Midbrain (tissue), 1 donor: ENCODE measurements around the gene NIPSNAP2.
"Not testable (repeated sequence)": the region's sequence is repeated elsewhere in the genome, so short reads cannot be mapped to it uniquely, and the experiment has no call there.

ENCODE experiments used
- DNase-seq: peaks from one replicate; lab custom pipeline; 2025; lab: John Stamatoyannopoulos, UW

The NIPSNAP2 gene

DNA sequence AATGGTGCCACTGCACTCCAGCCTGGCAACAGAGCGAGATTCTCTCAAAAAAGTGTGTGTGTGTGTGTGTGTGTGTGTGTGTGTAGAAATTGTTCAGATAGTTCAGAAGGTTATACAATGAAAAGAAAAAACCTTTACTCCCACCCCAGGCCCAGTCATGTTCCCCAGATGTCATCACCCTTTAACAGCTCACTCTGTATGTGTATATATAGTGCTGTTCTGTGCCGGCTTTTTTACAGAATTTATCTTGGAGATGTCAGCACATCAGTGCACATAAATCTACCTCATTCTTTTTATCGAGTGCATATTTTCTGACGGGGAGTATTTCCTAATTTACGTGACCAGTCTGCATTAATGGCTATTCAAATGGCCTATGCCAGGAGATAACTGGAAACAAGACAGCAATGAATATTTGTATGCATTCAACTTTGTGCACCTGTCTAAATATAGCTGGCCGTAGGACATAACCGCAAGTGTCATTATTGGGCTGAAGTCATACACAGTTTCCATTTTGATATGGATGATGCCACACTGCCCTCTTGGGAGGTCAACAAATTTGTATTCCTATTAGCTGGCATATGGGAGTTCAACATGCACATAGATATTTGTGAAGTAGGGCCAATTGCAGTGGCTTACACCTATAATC is 11.7 kb downstream of the NIPSNAP2 start:
- DNase-seq: no peak

DNA sequence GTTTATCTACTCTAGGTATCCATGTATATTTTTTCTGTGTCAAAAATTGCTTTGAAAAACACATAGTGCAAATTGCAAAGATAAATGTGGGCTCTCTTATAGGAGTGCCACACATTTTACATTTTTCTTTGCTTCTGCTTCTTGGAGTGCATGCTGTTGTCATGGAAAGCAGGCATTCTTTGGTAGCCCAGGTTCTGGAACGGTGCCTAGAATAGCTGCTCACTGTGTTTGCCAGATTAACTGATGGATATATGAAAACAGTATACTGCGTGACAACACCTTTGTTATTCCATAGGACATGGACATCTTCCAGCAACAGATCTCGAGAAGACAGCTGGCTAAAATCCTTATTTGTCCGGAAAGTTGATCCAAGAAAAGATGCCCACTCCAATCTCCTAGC is 13.4 kb downstream of the NIPSNAP2 start:
- DNase-seq: no peak

DNA sequence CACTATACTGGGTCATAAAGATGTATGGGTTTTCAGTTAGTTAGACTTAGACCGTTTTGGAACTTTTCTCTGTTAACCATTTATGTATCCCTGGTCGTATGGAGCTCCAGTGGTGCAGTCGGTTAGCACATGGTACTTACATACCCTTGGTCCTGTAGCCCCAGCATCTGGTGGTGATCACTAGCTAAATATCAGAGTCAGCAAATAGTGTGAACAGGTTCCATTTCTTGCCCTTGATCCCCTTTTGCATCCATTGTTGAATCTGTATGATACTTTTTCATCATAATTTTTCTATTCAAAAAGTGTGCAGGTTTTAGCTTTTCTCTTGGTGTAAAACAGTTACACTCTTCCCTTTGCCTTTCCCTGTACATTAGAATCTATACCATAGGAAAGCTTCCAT is 15.9 kb downstream of the NIPSNAP2 start:
- DNase-seq: no peak

DNA sequence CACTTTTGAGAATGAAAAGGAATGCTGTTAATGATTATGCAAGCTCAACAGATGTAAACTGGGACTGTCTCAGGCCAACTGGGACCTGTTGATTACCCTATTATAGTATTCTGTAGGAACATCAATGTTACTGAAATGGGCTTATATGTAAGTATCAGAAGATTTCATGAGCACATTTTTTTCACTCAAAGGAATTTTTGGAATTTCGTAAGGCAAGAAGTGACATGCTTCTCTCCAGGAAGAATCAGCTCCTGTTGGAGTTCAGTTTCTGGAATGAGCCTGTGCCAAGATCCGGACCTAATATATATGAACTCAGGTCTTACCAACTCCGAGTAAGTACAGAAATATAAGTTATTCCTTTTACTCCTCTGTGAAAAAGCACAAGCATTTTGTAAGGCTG is 19.2 kb downstream of the NIPSNAP2 start:
- no peak for DNase-seq

DNA sequence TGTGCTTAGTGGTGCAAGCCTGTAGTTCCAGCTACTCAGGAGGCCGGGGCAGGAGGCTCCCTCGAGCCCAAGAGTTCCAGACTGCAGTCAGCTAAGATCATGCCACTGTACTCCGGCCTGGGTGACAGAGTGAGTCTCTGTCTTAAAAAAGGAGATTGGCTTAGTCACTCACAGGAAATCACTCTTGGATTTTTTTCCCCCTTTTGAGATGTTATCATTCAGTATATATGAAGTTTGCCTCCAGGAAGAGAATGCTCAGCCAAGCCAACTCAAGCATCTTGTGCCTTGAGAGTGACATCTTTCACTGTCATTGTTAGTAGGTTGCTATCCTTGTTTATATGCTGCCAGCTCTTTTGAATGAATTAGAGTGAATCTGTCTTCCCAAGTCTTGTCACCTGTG is 28.0 kb downstream of the NIPSNAP2 start:
- DNase-seq: no peak

DNA sequence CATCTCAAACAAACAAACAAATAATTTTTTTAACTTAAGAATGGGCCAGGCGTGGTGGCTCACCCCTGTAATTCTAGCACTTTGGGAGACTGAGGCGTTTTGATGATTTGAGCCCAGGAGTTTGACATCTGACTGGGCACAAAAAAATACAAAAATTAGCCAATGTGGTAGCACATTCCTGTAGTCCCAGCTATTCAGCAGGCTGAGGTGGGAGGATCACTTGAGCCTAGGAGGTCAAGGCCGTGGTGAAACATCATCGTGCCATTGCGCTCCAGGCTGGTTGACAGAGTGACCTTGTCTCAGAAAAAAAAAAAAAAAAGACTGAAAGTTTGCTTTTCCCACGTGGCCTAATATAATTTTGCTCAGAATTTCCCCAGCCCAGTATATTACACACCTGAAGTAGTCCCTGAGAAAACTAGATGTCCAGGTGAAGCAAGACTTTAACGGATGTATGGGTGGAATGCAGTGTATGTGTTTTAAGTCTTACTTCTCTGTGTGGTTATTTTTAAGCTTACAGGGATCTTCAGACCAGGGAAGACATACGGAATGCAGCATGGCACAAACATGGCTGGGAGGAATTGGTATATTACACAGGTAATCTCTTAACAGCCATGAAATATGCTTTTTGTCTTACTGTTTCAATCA is 32.6 kb downstream of the NIPSNAP2 start:
- no peak for DNase-seq

DNA sequence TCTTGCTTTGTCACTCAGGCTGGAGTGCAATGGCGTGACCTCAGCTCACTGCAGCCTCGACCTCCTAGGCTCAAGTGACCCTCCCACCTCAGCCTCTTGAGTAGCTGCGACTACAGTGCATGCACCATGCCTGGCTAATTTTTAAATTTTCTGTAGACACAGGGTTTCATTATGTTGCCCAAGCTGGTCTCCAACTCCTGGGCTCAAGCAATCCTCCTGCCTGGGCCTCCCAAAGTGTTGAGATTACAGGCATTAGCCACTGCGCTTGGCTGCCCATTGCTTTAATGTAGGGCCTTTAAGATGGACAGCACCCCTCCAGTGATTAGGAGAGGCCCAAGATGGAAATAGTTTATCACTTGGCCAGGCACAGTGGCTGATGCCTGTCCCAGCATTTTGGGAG is 39.4 kb downstream of the NIPSNAP2 start:
- DNase-seq: no peak

DNA sequence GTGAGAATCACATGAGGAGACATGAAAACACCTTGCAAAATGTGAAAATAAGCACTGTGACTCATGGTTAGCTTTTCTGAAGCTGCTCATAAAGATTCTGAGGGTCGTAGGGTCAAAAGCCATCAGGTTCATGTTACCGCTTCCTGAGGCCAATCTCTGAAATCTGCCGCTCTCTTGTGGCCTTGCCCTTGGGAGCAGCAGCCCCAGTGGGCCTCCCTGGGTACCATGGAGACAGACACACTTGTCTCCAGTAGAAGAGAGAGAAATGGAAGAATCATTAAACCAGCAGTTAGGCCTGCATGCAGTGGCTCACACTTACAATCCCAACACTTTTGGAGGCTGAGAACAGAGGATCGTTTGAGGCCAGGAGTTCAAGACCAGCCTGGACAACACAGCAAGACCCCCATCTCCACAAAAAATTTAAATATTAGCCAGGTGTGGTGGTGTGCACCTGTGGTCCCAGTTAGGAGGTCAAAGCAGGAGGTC is 42.8 kb downstream of the NIPSNAP2 start:
- DNase-seq: no peak

DNA sequence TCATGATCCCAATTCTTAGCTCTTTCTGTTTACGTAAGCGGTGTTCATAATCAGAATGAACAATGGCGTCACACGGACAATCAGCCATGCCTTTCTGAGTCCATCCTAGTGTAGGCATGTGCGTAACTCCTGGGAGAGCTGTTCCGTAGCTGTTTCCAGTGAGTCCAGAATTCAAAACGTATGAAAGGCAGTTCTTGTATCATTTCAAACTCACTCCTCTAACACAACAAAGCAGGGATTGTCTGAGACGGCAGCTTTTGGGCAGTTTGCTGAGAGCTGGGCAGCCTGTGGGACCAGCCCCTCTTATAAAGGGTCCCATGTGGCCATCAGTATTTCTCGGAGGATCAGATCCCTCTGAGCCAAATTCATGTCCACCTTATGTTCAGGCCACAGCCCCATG is 43.5 kb downstream of the NIPSNAP2 start:
- peak; percentile 69 for DNase-seq

DNA sequence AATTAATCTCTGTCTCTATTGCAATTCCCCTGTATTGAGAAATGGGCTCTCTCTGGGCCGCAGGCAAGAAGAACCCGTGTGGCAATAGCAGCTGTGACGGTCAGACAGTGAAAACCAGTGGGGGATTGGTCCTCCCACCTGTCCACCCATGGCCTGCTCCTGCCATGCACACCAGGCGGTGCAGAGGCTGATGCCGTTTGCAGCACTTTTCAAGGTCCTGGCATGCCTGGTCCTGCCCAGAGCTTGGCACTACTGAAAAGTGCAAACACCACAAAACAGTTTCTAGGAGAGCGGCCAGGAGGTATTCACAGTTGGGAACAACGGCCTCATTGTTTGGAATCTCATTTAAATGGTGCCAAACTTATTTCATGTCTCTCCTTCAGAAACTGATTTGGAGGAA is 45.3 kb downstream of the NIPSNAP2 start:
- DNase-seq: peak; percentile 89

DNA sequence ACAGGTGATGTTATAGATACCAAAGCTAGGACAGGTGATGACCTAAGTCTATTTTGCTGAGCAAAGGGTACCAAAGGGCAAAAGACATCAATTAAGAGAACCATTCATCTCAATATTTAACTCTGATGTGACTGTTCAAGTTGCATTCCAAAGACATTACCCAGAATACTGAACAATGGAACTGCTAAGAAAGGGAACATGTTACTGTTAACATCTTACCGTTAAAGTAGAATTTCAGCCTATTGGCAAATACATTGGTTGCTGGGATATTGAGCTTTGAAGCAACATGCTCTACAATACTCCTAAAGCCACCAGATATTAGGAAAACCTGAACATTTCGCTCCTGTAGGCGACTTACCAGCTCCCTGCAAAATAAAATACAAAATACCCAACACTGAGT is 52.6 kb downstream of the NIPSNAP2 start:
- not testable (repeated sequence) for DNase-seq

DNA sequence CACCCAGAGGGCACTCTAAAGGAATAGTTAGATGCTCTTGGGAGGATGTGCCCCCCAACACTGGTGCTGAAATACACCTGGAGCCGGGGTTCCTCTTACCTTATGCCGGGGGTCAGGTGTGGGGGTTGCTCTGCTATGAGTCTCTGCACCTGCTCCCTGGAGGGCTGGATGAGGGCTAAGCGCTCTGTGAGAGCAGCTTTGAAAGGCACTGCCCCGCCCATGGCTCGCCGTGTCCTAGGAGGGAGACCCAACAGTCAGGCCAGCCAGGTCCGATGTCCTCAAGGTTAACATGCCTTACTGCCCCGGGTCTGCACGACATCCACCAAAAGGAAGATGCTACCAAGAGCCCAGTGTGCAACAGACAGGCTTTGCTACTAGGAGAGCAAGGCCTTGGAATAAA is 55.1 kb downstream of the NIPSNAP2 start:
- DNase-seq: no peak

DNA sequence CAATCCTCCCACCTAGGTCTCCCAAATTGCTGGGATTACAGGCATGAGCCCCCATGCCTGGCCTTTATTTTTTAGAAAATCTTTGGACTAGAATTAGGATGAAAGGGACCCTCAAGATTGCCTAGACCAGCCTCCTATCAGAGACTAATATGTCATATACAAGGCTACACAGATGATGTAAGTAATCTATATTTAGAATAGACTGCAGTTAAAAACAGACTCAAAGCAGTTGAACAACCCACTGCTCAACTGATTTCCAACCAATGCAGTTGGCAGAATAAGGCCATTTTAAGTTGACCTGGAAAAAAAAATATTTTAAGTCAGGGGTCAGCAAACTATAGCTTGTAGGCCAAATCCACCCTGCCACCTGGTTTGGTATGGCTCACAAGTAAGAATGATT is 59.1 kb downstream of the NIPSNAP2 start:
- no peak for DNase-seq

DNA sequence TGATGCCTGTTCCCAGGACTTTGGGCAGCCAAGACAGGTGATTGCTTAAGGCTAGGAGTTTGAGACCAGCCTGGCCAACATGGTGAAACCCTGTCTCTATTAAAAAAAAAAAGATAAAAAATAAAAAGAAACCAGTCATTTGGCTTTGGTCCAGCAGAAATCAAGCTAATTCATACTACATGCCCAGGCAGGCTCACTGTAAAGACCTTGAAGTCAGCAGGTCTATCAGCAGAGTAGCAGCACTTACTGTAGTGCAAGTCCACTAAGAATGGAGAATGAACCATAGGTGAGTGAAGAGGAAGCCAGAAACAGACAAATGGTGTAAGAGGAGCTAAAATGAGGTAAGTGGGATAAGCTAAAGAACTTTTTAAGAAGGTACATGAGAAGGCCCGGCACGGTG is 62.2 kb downstream of the NIPSNAP2 start:
- no peak for DNase-seq

DNA sequence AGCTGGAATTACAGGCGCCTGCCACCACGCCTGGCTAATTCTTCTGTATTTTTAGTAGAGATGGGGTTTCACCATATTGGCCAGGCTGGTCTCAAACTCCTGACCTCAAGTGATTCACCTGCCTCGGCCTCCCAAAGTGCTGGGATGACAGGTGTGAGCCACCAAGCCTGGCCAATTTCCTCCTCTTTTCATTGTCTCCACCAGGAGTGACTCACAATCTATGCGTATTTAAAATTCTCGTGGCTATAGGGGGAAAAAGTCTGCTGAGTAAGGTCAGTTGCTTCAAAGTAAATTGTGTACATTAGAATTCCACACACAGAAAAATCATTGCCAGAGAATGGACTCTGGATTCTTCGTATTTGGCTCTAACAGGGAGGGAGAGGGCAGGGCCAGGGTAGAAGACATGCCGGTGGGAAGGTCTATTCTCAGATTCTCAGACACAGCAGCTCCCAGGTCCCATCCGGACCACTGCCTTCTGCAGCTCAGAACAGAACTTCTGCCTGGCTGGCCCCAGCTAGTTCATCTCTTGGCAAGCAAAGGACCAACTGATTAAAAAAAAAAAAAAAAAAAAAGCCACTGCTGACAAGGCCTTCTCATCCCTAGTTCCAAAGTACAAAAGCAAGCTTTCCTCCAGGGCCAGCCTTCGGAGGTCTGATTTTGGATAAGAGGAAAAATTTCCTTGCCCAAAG is 64.7 kb downstream of the NIPSNAP2 start:
- no peak for DNase-seq

DNA sequence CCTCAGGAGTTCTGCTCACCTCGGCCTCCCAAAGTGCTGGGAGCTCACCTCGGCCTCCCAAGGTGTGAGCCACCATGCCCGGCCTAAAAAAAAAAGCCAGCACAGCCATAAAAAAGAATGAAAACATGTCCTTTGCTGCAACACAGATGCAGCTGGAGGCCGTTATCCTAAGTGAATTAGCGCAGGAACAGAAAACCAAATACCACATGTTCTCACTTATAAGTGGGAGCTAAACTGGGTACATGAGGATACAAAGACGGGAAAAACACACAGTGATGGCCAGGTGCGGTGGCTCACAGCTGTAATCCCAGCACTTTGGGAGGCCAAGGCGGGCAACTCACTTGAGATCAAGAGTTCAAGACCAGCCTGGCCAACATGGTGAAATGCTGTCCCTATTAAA is 66.0 kb downstream of the NIPSNAP2 start:
- DNase-seq: no peak

DNA sequence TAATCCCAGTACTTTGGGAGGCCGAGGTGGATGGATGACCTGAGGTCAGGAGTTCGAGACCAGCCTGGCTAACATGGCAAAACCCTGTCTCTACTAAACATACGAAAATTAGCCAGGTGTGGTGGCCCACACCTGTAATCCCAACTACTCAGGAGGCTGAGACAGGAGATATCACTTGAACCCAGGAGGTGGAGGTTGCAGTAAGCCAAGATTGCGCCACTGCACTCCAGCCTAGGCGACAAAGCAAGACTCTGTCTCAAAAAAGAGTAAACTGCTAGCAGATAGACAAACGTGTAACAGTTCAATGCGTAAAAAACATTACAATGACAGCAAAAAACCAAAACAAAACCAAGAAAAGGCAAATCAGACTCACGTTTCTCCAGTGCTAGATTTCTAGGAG is 67.2 kb downstream of the NIPSNAP2 start:
- DNase-seq: not testable (repeated sequence)

DNA sequence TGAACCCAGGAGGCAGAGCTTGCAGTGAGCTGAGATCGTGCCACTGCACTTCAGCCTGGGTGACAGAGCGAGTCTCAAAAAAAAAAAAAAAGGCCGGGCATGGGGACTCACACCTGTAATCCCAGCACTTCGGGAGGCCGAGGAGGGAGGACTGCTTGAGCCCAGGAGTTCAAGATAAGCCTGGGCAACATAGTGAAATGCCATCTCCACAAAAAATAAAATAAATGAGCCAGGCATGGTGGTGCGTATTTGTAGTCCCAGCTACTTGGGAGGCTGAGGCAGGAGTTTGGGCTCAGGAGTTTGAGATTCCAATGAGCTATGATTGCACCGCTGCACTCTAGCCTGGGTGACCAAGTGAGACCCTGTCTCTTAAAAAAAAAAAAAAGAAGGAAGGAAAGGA is 68.2 kb downstream of the NIPSNAP2 start:
- DNase-seq: not testable (repeated sequence)

DNA sequence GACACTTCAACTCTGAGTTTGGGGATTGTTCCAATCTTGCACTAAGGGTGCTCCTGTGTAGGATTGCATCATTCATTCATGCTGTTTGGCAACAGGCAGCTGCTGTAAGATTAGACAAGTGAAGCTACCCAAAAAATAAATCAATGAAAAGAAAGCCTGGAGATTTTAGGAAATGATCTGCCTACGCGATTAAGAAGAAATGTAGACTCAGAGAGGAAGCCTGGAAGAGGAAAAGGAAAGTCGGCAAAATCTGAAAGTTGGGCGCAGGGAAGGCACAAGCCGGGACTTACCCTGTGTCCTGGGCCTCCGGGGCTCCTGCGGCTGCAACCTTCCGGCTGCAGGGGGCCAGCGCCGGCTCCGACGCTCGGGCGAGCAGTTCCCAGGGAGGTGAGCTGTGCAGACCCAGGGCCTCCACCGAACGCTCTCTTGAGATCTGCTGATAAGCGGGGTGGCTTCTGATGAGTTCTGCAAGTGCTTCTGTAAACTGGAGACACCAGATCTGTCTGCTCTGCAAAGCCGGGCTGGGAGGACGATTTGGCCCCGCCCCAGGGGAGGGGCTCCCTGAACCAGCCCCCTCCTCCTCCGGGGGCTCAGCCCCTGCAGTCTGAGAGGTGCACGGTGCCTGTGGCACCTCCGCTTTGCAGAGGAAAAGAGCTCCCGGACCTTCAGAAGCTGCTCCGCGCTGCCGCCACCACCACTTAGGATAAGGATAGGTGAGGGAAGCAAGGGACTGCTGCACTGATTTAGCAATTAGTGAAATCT is 69.5 kb downstream of the NIPSNAP2 start:
- peak; percentile 56 for DNase-seq

DNA sequence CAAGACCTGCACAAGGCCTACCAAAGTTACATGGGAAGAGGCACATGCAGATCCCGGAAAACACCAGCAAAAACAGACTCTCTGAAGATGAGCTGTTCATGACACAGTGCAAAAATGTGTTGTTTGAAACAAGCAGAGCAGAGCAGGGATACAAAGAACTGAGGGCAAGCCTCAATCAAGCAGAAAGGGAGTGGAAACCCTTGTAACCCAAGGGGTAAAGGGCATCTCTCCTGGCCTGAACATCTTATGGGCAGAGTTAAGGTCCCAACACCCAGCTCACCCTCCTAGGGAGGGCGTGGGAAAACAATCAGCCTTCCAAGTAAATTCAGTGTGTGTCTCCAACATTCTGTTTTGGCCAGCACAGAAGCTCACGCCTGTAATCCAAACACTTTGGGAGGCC is 76.3 kb downstream of the NIPSNAP2 start:
- no peak for DNase-seq

DNA sequence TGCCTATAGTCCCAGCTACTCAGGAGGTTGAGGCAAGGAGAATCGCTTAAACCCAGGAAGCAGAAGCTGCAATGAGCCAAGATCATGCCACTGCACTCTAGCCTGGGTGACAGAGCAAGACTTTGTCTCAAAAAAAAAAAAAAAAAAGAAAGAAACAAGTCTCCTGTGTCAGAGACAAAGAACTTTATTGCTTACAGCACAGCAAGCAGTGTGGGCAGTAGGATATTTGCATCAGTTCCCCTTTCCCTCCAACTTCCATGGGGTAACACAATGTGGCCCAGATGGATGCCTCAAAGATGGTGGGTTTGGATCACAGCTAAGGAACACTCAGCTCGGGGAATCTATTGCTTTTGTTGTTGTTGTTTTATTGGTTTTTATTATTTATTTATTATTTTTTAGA is 81.4 kb downstream of the NIPSNAP2 start:
- not testable (repeated sequence) for DNase-seq

DNA sequence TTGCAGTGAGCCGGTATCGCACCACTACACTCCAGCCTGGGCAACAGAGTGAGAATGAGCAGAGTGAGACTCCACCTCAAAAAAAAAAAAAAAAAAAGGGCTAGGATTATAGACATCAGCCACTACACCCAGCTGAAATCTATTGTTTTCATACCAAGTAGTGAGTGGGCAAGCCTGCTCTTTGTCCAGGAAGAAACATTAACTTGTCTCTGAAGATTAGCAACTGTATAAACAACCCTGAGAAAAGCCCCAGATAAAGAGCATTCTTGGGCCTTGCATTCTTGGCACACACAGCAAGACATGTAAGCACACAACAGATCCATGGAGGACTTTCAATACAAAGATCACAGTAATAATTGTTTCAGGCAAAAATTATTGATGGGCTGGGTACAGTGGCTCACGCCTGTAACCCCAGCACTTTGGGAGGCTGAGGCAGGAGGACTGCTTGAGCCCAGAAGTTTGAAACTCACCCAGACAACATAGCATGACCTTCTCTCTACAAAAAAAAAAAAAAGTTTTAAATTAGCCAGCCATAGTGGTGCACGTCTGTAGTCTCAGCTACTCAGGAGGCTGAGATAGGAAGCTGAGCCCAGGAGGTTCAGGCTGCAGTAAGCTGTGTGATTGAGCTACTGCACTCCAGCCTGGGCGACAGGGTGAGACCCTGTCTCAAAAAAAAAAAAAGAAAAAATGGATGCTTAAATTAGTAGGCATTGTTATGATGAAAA is 82.5 kb downstream of the NIPSNAP2 start:
- no peak for DNase-seq
